IMR-90 (cell line): ENCODE data around the gene PRRC2B.

ENCODE experiments used
- CTCF ChIP-seq: conservative IDR thresholded peaks from 2 replicates; pipeline ENCODE4 v1.5.1; 2012; ENCODE audit warnings: mild to moderate bottlenecking, low read depth, low read length, improper control_type of control experiment
- FOS ChIP-seq: fragments of 150-350 bp; IDR thresholded peaks from 2 replicates; pipeline ENCODE4 v1.6.1; 2016; ENCODE audit warnings: low read depth, low read length
- MXI1 ChIP-seq: IDR thresholded peaks from 2 replicates; pipeline ENCODE4 v1.6.1; 2012; ENCODE audit warnings: low read depth, mild to moderate bottlenecking, low read length, moderate library complexity, borderline replicate concordance
- POLR2A ChIP-seq: IDR thresholded peaks from 2 replicates; pipeline ENCODE4 v1.6.1; 2012; ENCODE audit warnings: mild to moderate bottlenecking, low read depth, low read length
- RAD21 ChIP-seq: IDR thresholded peaks from 2 replicates; pipeline ENCODE4 v1.6.1; 2012; ENCODE audit warnings: low read length, improper control_type of control experiment
- RFX5 ChIP-seq: IDR thresholded peaks from 2 replicates; pipeline ENCODE4 v1.8.0; 2012; ENCODE audit warnings: low read depth, mild to moderate bottlenecking, low read length, moderate library complexity
- SMC3 ChIP-seq: fragments of 150-350 bp; IDR thresholded peaks from 2 replicates; pipeline ENCODE4 v1.6.1; 2016; ENCODE audit warnings: low read depth, mild to moderate bottlenecking, antibody characterized with exemption, low read length, moderate library complexity
- USF2 ChIP-seq: fragments of 150-350 bp; IDR thresholded peaks from 2 replicates; pipeline ENCODE4 v1.6.1; 2017; ENCODE audit warnings: mild to moderate bottlenecking, antibody characterized with exemption, low read length, low read depth

DNA sequence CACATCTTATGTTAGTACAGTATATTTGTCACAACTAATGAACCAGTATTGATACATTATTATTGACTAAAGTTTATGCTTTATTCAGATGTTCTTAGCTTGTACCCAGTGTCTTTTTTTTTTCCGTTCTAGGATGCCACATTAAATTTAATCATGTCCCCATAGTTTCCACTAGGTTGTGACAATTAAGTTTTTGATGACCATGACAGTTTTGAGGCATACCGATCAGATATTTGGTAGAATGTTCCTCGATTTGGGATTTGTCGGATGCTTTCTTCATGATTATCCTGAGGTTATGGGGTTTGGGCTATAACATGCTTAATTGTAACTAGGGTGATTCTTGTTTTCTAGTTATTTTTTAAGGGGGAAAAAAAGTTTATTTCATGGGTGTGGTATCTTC is 22.6 kb downstream of the PRRC2B start:
- TF ChIP-seq USF2 = no peak
- no peak for TF ChIP-seq RFX5
- TF ChIP-seq CTCF = no peak
- no peak for TF ChIP-seq POLR2A
- no peak for TF ChIP-seq MXI1
- no peak for TF ChIP-seq FOS
- no peak for TF ChIP-seq RAD21
- no peak for TF ChIP-seq SMC3
